ENCODE data around the gene AHRR. TPM values are rescaled to one million over a fixed set of nuclear protein-coding genes. Genes with fewer than 3 reads are reported as not detected.

Gene AHRR
- total and polyA plus RNA-seq, 10 of the 15 experiments (the other 5 are each of a cell fraction or from before 2014, with no cell fraction given): 0.90 to 35.2 (median 19.2) TPM

- peak; percentile 94 for TF ChIP-seq ATF2 (IDR thresholded peaks at IDR 0.05; ENCODE audit: low read length)
- TF ChIP-seq NFYB (IDR thresholded peaks at IDR 0.05; ENCODE audit: insufficient read depth, low read depth, low read length): 0 out of 2 replicates have a peak, but pooled peaks have one; percentile 18
- no peak for TF ChIP-seq ZBTB33 (IDR thresholded peaks at IDR 0.05)
- peak; percentile 65; the same call in 1 of the 2 replicates for TF ChIP-seq POLR2AphosphoS5 (IDR thresholded peaks at IDR 0.05; ENCODE audit: low read length)
- TF ChIP-seq IKZF1 (conservative IDR thresholded peaks at IDR 0.05): peak; percentile 92
- TF ChIP-seq NR2F1 (conservative IDR thresholded peaks at IDR 0.05): peak; percentile 67; the same call in 1 of the 2 replicates
- no peak for TF ChIP-seq SMAD5 (IDR thresholded peaks at IDR 0.05; ENCODE audit: low read depth)
- no peak for TF ChIP-seq SIX5 (IDR thresholded peaks at IDR 0.05; ENCODE audit: low read depth, low read length, severe bottlenecking)
- TF ChIP-seq PBX3 (IDR thresholded peaks at IDR 0.05; ENCODE audit: insufficient replicate concordance, low read depth, low read length): peak; percentile 91
- no peak for TF ChIP-seq CEBPB (IDR thresholded peaks at IDR 0.05; ENCODE audit: borderline replicate concordance in 1 of 2, low read depth in 2 of 2, low read length in 2 of 2)
- no peak for TF ChIP-seq ZZZ3 (IDR thresholded peaks at IDR 0.05; ENCODE audit: control insufficient read depth, insufficient read length, low read depth)
- TF ChIP-seq ESRRA (IDR thresholded peaks at IDR 0.05; ENCODE audit: low read length): no peak
These were observed 71.0 kb downstream of the AHRR start (continued) for GRCh38 chr5:392431-392988.

Data from GM12878 (cell line).